Immature natural killer cell (primary cell): Measurements from ENCODE around the gene DOCK4. TPM values are rescaled to one million over a fixed set of nuclear protein-coding genes. Genes with fewer than 3 reads are reported as not detected.
"Not testable (repeated sequence)": the region's sequence is repeated elsewhere in the genome, so short reads cannot be mapped to it uniquely, and the experiment has no call there.

Experiments
- DNase-seq, 3 donors: peaks; one replicate each; pipeline ENCODE4 v3.0.0; 2022; ENCODE audit warnings: mixed read lengths in 1 of 3
- H3K27ac Mint-ChIP-seq, 6 donors: one replicate each; pipeline ENCODE4 v1.8.0; 2020; ENCODE audit warnings: mixed read lengths in 6 of 6, mild to moderate bottlenecking in 5 of 6, inconsistent platforms in 4 of 6, moderate library complexity in 3 of 6
- H3K27me3 Mint-ChIP-seq, 3 donors: one replicate each; pipeline ENCODE4 v1.8.0; 2020 to 2021; ENCODE audit warnings: low read depth in 3 of 3, mild to moderate bottlenecking in 3 of 3, mixed read lengths in 3 of 3, moderate library complexity in 3 of 3, inconsistent platforms in 1 of 3
- H3K36me3 Mint-ChIP-seq, 3 donors: one replicate each; pipeline ENCODE4 v1.8.0; 2020; ENCODE audit warnings: mixed read lengths in 3 of 3, inconsistent platforms in 2 of 3, mild to moderate bottlenecking in 2 of 3
- H3K4me1 Mint-ChIP-seq, 2 donors: one replicate each; pipeline ENCODE4 v1.8.0; 2020; ENCODE audit warnings: inconsistent platforms in 2 of 2, mild to moderate bottlenecking in 2 of 2, mixed read lengths in 2 of 2, moderate library complexity in 1 of 2
- H3K4me3 Mint-ChIP-seq, 5 donors: one replicate each; pipeline ENCODE4 v1.8.0; 2020; ENCODE audit warnings: mild to moderate bottlenecking in 5 of 5, mixed read lengths in 5 of 5, inconsistent platforms in 3 of 5, moderate library complexity in 3 of 5
- H3K9me3 Mint-ChIP-seq, 6 donors: one replicate each; pipeline ENCODE4 v1.8.0; 2020; ENCODE audit warnings: mild to moderate bottlenecking in 6 of 6, mixed read lengths in 6 of 6, inconsistent platforms in 4 of 6, moderate library complexity in 3 of 6
- polyA plus RNA-seq, 3 donors: library from polyadenylated mRNA; unstranded; fragments of 300-500 nt; fragmentation: Illumina TruSeq; gene quantifications; one replicate each; pipeline ENCODE4 v1.2.3, GENCODE V29; 2021

Gene DOCK4
- polyA plus RNA-seq, result under 1 TPM in 1 of 3 donors, not detected in 2; 0.18 TPM

GRCh38 chr7:112206238-112206990 lies at the start of gene DOCK4, which contains the start of gene ZNF277:
Gene DOCK4, minus strand, starts transcription at chr7:112206399. Its CDS starts 261 bp downstream, at chr7:112206138.
Gene ZNF277, plus strand, starts transcription at chr7:112206695. Its CDS starts 22 bp downstream, at chr7:112206717.
- Mint-ChIP-seq H3K4me1 (peaks cover 34 to 41% of the 10 kb centered on the region in 2 donors), H3K9me3 (no peaks in the 10 kb centered on the region)

GRCh38 chr7:112255388-112255720 lies 49.2 kb upstream of the DOCK4 start:
- H3K4me3 Mint-ChIP-seq, result no peak overlapping the region
- DNase-seq, result no peak
- peaks cover 27 to 69% of the 10 kb centered on the region in 2 donors for H3K4me1 Mint-ChIP-seq
- H3K9me3 Mint-ChIP-seq, result no peaks in the 10 kb centered on the region
- H3K27me3 Mint-ChIP-seq, result no peaks in the 10 kb centered on the region
- no peak overlapping the region for H3K27ac Mint-ChIP-seq
- no peaks in the 10 kb centered on the region for H3K36me3 Mint-ChIP-seq

More at GRCh38 chr7:112206238-112206990, at the start of gene DOCK4, which contains the start of gene ZNF277:
- H3K36me3 Mint-ChIP-seq, result no peaks in the 10 kb centered on the region
- H3K27ac Mint-ChIP-seq, result peak within 1 kb of the TSS; percentile 85 to 94 (median 89)
- peak; percentile 99 to 100 (median 99) for DNase-seq
- H3K27me3 Mint-ChIP-seq, result peaks cover 15 to 38% (median 15%) of the 10 kb centered on the region in 3 donors
- H3K4me3 Mint-ChIP-seq, result peak within 1 kb of the TSS; percentile 94 to 97 (median 94)

- H3K9me3 Mint-ChIP-seq, result no peaks in the 10 kb centered on the region
- H3K36me3 Mint-ChIP-seq, result no peaks in the 10 kb centered on the region
- peaks cover 27 to 68% of the 10 kb centered on the region in 2 donors for H3K4me1 Mint-ChIP-seq
- DNase-seq, result no peak
- H3K27me3 Mint-ChIP-seq, result no peaks in the 10 kb centered on the region
- H3K27ac Mint-ChIP-seq, result no peak overlapping the region
- no peak overlapping the region for H3K4me3 Mint-ChIP-seq
Measured at GRCh38 chr7:112254709-112255387, 48.6 kb upstream of the DOCK4 start.

GRCh38 chr7:112254156-112254555 lies 48.0 kb upstream of the DOCK4 start:
- Mint-ChIP-seq H3K4me3 (no peak overlapping the region), H3K36me3 (no peaks in the 10 kb centered on the region), H3K27ac (no peak overlapping the region), H3K27me3 (no peaks in the 10 kb centered on the region), H3K9me3 (peaks cover 0 to 2% (median 0%) of the 10 kb centered on the region in 6 donors), H3K4me1 (peaks cover 26 to 61% of the 10 kb centered on the region in 2 donors)
- no peak for DNase-seq

- no peaks in the 10 kb centered on the region for H3K27me3 Mint-ChIP-seq
- no peak for DNase-seq
- peaks cover 26 to 55% of the 10 kb centered on the region in 2 donors for H3K4me1 Mint-ChIP-seq
- H3K9me3 Mint-ChIP-seq, result peaks cover 0 to 2% (median 0%) of the 10 kb centered on the region in 6 donors
- H3K36me3 Mint-ChIP-seq, result no peaks in the 10 kb centered on the region
- H3K27ac Mint-ChIP-seq, result no peak overlapping the region
- H3K4me3 Mint-ChIP-seq, result no peak overlapping the region
Measured at GRCh38 chr7:112252691-112253090, 46.5 kb upstream of the DOCK4 start.

GRCh38 chr7:112252141-112252540 lies 45.9 kb upstream of the DOCK4 start:
- Mint-ChIP-seq H3K27ac (no peak overlapping the region), H3K4me1 (peaks cover 26 to 55% of the 10 kb centered on the region in 2 donors), H3K9me3 (peaks cover 0 to 2% (median 0%) of the 10 kb centered on the region in 6 donors), H3K4me3 (no peak overlapping the region), H3K36me3 (peaks cover 0 to 2% (median 0%) of the 10 kb centered on the region in 3 donors), H3K27me3 (no peaks in the 10 kb centered on the region)
- DNase-seq, result no peak

- H3K4me1 Mint-ChIP-seq, result peaks cover 18 to 51% of the 10 kb centered on the region in 2 donors
- H3K4me3 Mint-ChIP-seq, DNase-seq, H3K27me3 Mint-ChIP-seq, H3K9me3 Mint-ChIP-seq, H3K27ac Mint-ChIP-seq, H3K36me3 Mint-ChIP-seq: not testable (repeated sequence)
Measured at GRCh38 chr7:112249967-112250366, 43.8 kb upstream of the DOCK4 start.

- no peak overlapping the region for H3K27ac Mint-ChIP-seq
- H3K27me3 Mint-ChIP-seq, result no peaks in the 10 kb centered on the region
- peaks cover 0 to 4% (median 0%) of the 10 kb centered on the region in 3 donors for H3K36me3 Mint-ChIP-seq
- DNase-seq, result no peak
- H3K9me3 Mint-ChIP-seq, result peaks cover 0 to 2% (median 0%) of the 10 kb centered on the region in 6 donors
- H3K4me3 Mint-ChIP-seq, result no peak overlapping the region
- H3K4me1 Mint-ChIP-seq, result peaks cover 8 to 37% of the 10 kb centered on the region in 2 donors
Measured at GRCh38 chr7:112248598-112248997, 42.4 kb upstream of the DOCK4 start.

GRCh38 chr7:112238852-112239610 lies 32.8 kb upstream of the DOCK4 start:
- no peak for DNase-seq
- Mint-ChIP-seq H3K27ac (no peak overlapping the region), H3K36me3 (peaks cover 3 to 16% (median 13%) of the 10 kb centered on the region in 3 donors), H3K4me1 (peaks cover 7 to 21% of the 10 kb centered on the region in 2 donors), H3K27me3 (no peaks in the 10 kb centered on the region), H3K9me3 (peaks cover 0 to 7% (median 0%) of the 10 kb centered on the region in 6 donors), H3K4me3 (no peak overlapping the region)

GRCh38 chr7:112238330-112238729 lies 32.1 kb upstream of the DOCK4 start:
- Mint-ChIP-seq H3K27ac (no peak overlapping the region), H3K36me3 (peaks cover 3 to 16% (median 13%) of the 10 kb centered on the region in 3 donors), H3K9me3 (peaks cover 0 to 7% (median 0%) of the 10 kb centered on the region in 6 donors), H3K27me3 (no peaks in the 10 kb centered on the region), H3K4me3 (no peak overlapping the region), H3K4me1 (peaks cover 9 to 28% of the 10 kb centered on the region in 2 donors)
- DNase-seq, result no peak

- DNase-seq, result no peak
- H3K36me3 Mint-ChIP-seq, result peaks cover 3 to 16% (median 13%) of the 10 kb centered on the region in 3 donors
- no peaks in the 10 kb centered on the region for H3K27me3 Mint-ChIP-seq
- H3K4me1 Mint-ChIP-seq, result peaks cover 12 to 44% of the 10 kb centered on the region in 2 donors
- no peak overlapping the region for H3K27ac Mint-ChIP-seq
- peaks cover 0 to 7% (median 0%) of the 10 kb centered on the region in 6 donors for H3K9me3 Mint-ChIP-seq
- H3K4me3 Mint-ChIP-seq, result no peak overlapping the region
Measured at GRCh38 chr7:112236597-112236996, 30.4 kb upstream of the DOCK4 start.

- H3K27me3 Mint-ChIP-seq, result peaks cover 0 to 3% (median 0%) of the 10 kb centered on the region in 3 donors
- H3K36me3 Mint-ChIP-seq, result peaks cover 0 to 3% (median 3%) of the 10 kb centered on the region in 3 donors
- H3K4me1 Mint-ChIP-seq, result peaks cover 33 to 66% of the 10 kb centered on the region in 2 donors
- peaks cover 0 to 7% (median 0%) of the 10 kb centered on the region in 6 donors for H3K9me3 Mint-ChIP-seq
- no peak for DNase-seq
- H3K4me3 Mint-ChIP-seq, result no peak overlapping the region
- H3K27ac Mint-ChIP-seq, result no peak overlapping the region
Measured at GRCh38 chr7:112234147-112234546, 27.9 kb upstream of the DOCK4 start.

GRCh38 chr7:112233048-112233697 lies 27.0 kb upstream of the DOCK4 start:
- Mint-ChIP-seq H3K36me3 (peaks cover 0 to 3% (median 3%) of the 10 kb centered on the region in 3 donors), H3K27ac (no peak overlapping the region), H3K4me3 (no peak overlapping the region), H3K27me3 (peaks cover 0 to 3% (median 0%) of the 10 kb centered on the region in 3 donors), H3K4me1 (peaks cover 36 to 73% of the 10 kb centered on the region in 2 donors), H3K9me3 (peaks cover 0 to 7% (median 0%) of the 10 kb centered on the region in 6 donors)
- no peak for DNase-seq
